IMR-90 (cell line): ENCODE data around the gene ADAMTS20. TPM values are rescaled to one million over a fixed set of nuclear protein-coding genes. Genes with fewer than 3 reads are reported as not detected.

Experiments
- ATAC-seq: fragments of 200-7000 bp; cut with Tn5 transposase; 2 replicates; pipeline ENCODE4 v1.9.1; 2020; ENCODE audit warnings: low read depth, mild to moderate bottlenecking, moderate library complexity
- BruUV-seq: library from RNA; stranded (reverse); fragments of 400-500 nt; replicated peaks from 2 replicates; lab custom pipeline; 2021; lab: Mats Ljungman, UMichigan
- CTCF ChIA-PET: fragments of 300-600 bp; formaldehyde crosslinking; extraction: SDS; loops from one replicate; lab custom pipeline; 2021; ENCODE audit warnings: antibody characterized with exemption; lab: Yijun Ruan, JAX
- POLR2A ChIA-PET: fragments of 300-600 bp; sonication (Branson Sonifier 250); formaldehyde crosslinking; loops from one replicate; lab custom pipeline; 2022; ENCODE audit warnings: antibody characterized with exemption; ENCODE audit not compliant: unreplicated experiment; lab: Charles Lee
- DNase-seq: peaks from one replicate; pipeline ENCODE4 v3.0.0; 2013
- H2AFZ ChIP-seq: replicated peaks from 2 replicates; pipeline ENCODE3; 2013; ENCODE audit warnings: low read length, mild to moderate bottlenecking; ENCODE audit not compliant: poor library complexity
- H2AK5ac ChIP-seq: 2 replicates; pipeline ENCODE4 v1.6.1; 2013; ENCODE audit warnings: low read depth, low read length, inconsistent platforms
- H2AK9ac ChIP-seq: replicated peaks from 2 replicates; pipeline ENCODE3; 2013; ENCODE audit warnings: mild to moderate bottlenecking, low read depth, low read length, moderate library complexity; ENCODE audit not compliant: poor library complexity
- H2BK120ac ChIP-seq: 2 replicates; pipeline ENCODE4 v1.6.1; 2013; ENCODE audit warnings: low read depth, low read length, inconsistent platforms
- H2BK15ac ChIP-seq: 3 replicates; pipeline ENCODE4 v1.6.1; 2013; ENCODE audit warnings: low read depth, low read length, inconsistent platforms
- H2BK20ac ChIP-seq: 2 replicates; pipeline ENCODE4 v1.6.1; 2013; ENCODE audit warnings: low read depth, mild to moderate bottlenecking, inconsistent platforms, low read length, moderate library complexity
- H2BK5ac ChIP-seq: 2 replicates; pipeline ENCODE4 v1.6.1; 2013; ENCODE audit warnings: mild to moderate bottlenecking, low read depth, low read length, inconsistent platforms; ENCODE audit not compliant: poor library complexity, severe bottlenecking
- H3K14ac ChIP-seq: replicated peaks from 2 replicates; pipeline ENCODE4 v1.6.1; 2013; ENCODE audit warnings: low read depth, low read length, inconsistent platforms
- H3K18ac ChIP-seq: 2 replicates; pipeline ENCODE4 v1.6.1; 2013; ENCODE audit warnings: low read depth, low read length, control low read depth
- H3K23ac ChIP-seq: 2 replicates; pipeline ENCODE4 v1.6.1; 2013; ENCODE audit warnings: low read depth, low read length, inconsistent platforms
- H3K27ac ChIP-seq: 2 replicates; pipeline ENCODE4 v1.5.1; 2013; ENCODE audit warnings: mild to moderate bottlenecking, control low read depth, low read length; ENCODE audit not compliant: insufficient read depth
- H3K27me3 ChIP-seq: 2 replicates; pipeline ENCODE4 v1.6.1; 2013; ENCODE audit warnings: low read length; ENCODE audit not compliant: control insufficient read depth, insufficient read depth
- H3K36me3 ChIP-seq: 2 replicates; pipeline ENCODE4 v1.6.1; 2013; ENCODE audit warnings: low read length, mixed read lengths; ENCODE audit not compliant: control insufficient read depth, insufficient read depth
- H3K4ac ChIP-seq: 2 replicates; pipeline ENCODE4 v1.6.1; 2013; ENCODE audit warnings: low read depth, low read length, inconsistent platforms
- H3K4me1 ChIP-seq: 2 replicates; pipeline ENCODE4 v1.6.1; 2013; ENCODE audit warnings: low read length, mixed read lengths; ENCODE audit not compliant: control insufficient read depth, insufficient read depth
- H3K4me2 ChIP-seq: 2 replicates; pipeline ENCODE4 v1.6.1; 2013; ENCODE audit warnings: low read depth, mild to moderate bottlenecking, control low read depth, low read length, moderate library complexity
- H3K4me3 ChIP-seq: 2 replicates; pipeline ENCODE4 v1.5.1; 2013; ENCODE audit warnings: low read depth, mild to moderate bottlenecking, control low read depth, low read length, moderate library complexity; ENCODE audit not compliant: insufficient read depth
- H3K56ac ChIP-seq: 2 replicates; pipeline ENCODE4 v1.6.1; 2013; ENCODE audit warnings: low read length, inconsistent platforms; ENCODE audit not compliant: insufficient read depth; ENCODE audit errors: extremely low read depth
- H3K79me1 ChIP-seq, 2 experiments: 2 replicates each; pipeline ENCODE4 v1.6.1; 2013; ENCODE audit warnings: low read length in 2 of 2, inconsistent platforms in 1 of 2, low read depth in 1 of 2
- H3K9ac ChIP-seq: 2 replicates; pipeline ENCODE4 v1.6.1; 2013; ENCODE audit warnings: low read depth, low read length, control low read depth
- H3K9me1 ChIP-seq: 2 replicates; pipeline ENCODE4 v1.6.1; 2013; ENCODE audit warnings: low read length, inconsistent platforms; ENCODE audit not compliant: insufficient read depth
- H3K9me3 ChIP-seq: 2 replicates; pipeline ENCODE4 v1.6.1; 2013; ENCODE audit warnings: low read length; ENCODE audit not compliant: control insufficient read depth, insufficient read depth
- H4K20me1 ChIP-seq: 2 replicates; pipeline ENCODE4 v1.6.1; 2013; ENCODE audit warnings: low read length, inconsistent platforms; ENCODE audit not compliant: insufficient read depth
- H4K5ac ChIP-seq: 2 replicates; pipeline ENCODE4 v1.6.1; 2013; ENCODE audit warnings: mild to moderate bottlenecking, low read depth, low read length, control low read depth
- H4K8ac ChIP-seq, 2 experiments: 2 replicates each; pipeline ENCODE4 v1.6.1; 2013; ENCODE audit warnings: low read depth in 2 of 2, low read length in 2 of 2, control low read depth in 1 of 2, inconsistent platforms in 1 of 2
- H4K91ac ChIP-seq: 2 replicates; pipeline ENCODE4 v1.6.1; 2013; ENCODE audit warnings: low read depth, low read length, inconsistent platforms; ENCODE audit not compliant: insufficient read depth
- MXI1 ChIP-seq: IDR thresholded peaks from 2 replicates; pipeline ENCODE4 v1.6.1; 2012; ENCODE audit warnings: low read depth, mild to moderate bottlenecking, low read length, moderate library complexity, borderline replicate concordance
- WGBS, 2 experiments: methylation state at CpG; one replicate each; pipeline versions ENCODE4 v1.1.5 to v1.1.7; 2013; ENCODE audit warnings: missing lambda C conversion rate in 2 of 2; ENCODE audit not compliant: insufficient read length in 1 of 2; ENCODE audit errors: extremely low coverage in 2 of 2; 5-methylcytosine and 5-hydroxymethylcytosine counted together
- dilution Hi-C: fragments of 300-500 bp; cut with HindIII; formaldehyde crosslinking; loops from one replicate; pipeline ENCODE4 v1.14.3; 2018; ENCODE audit warnings: low sequenced_read_pairs; ENCODE audit not compliant: unreplicated experiment
- in situ Hi-C: fragments of 300-500 bp; cut with MboI; formaldehyde crosslinking; loops from 3 replicates; pipeline ENCODE4 v1.14.3; 2019; ENCODE audit warnings: low sequenced_read_pairs, inconsistent platforms, mixed read lengths
- intact Hi-C: fragments of 100-400 bp; cut with micrococcal nuclease; formaldehyde crosslinking; loops from 2 replicates; pipeline ENCODE4 v1.10.0; 2022
- polyA plus RNA-seq, 3 experiments: library from polyadenylated mRNA; depleted of rRNA; stranded (reverse); fragments of >200 nt; gene quantifications; 2 replicates each; pipeline ENCODE4 v1.2.3, GENCODE V29; 2012; ENCODE audit warnings: low replicate concordance in 1 of 3
- total RNA-seq: library from RNA; depleted of rRNA; stranded (reverse); fragments of >200 nt; gene quantifications from 2 replicates; pipeline ENCODE4 v1.2.3, GENCODE V29; 2012

Gene ADAMTS20
- total and polyA plus RNA-seq, 2 of the 4 experiments (the other 2 are of a cell fraction) = not detected

DNA sequence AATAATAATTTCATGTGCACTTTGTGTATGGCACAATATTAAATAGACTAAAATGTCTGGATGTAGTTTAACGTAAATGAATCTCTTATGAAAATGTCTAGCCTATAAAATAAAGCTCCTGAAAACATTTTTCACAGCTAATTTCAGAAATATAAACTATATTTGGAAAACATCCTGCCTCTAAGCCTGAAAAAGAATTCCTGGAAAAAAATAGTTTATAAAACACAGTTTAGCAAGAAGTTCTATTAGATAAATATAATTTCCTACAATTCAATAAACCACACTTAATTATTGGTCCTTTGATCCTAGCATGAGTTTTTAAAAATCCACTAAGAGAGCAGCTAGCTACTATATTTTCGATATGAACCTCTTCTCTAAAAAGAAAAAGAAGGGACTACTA is 159.9 kb downstream of the ADAMTS20 start:
- Histone ChIP-seq H2AK5ac (no peak overlapping the region), H3K9me3 (no peaks in the 10 kb centered on the region), H2BK120ac (no peak overlapping the region), H3K4me2 (no peak overlapping the region), H4K8ac (no peak overlapping the region), H3K27ac (no peak overlapping the region), H3K14ac (no peak overlapping the region), H3K4me1 (no peaks in the 10 kb centered on the region), H2AFZ (no peak overlapping the region), H2AK9ac (no peak overlapping the region), H3K18ac (no peak overlapping the region), H3K23ac (no peak overlapping the region), H3K9me1 (no peaks in the 10 kb centered on the region), H2BK20ac (no peak overlapping the region), H3K27me3 (no peaks in the 10 kb centered on the region), H3K4me3 (no peak overlapping the region), H3K9ac (no peak overlapping the region), H3K79me1 (no peaks in the 10 kb centered on the region), H4K5ac (no peak overlapping the region), H3K56ac (no peak overlapping the region), H3K4ac (no peak overlapping the region), H4K20me1 (no peaks in the 10 kb centered on the region), H2BK5ac (no peak overlapping the region), H3K36me3 (no peaks in the 10 kb centered on the region), H2BK15ac (no peak overlapping the region), H4K91ac (no peak overlapping the region)
- BruUV-seq = no TSS peak
- no peak for ATAC-seq
- in situ Hi-C loops = no loop called here
- dilution Hi-C loops = no loop called here
- POLR2A ChIA-PET = no interaction called here
- CTCF ChIA-PET = no interaction called here
- no CpG with 5 or more reads among the region's 2 CpGs for WGBS, 2 experiments
- intact Hi-C loops = no loop called here
- no peak for TF ChIP-seq MXI1
- DNase-seq = no peak
